ENCODE results near the gene ADRM1. TPM values are rescaled to one million over a fixed set of nuclear protein-coding genes. Genes with fewer than 3 reads are reported as not detected.

Gene ADRM1
- total and polyA plus RNA-seq, 2 of the 4 experiments (the other 2 are of a cell fraction), result 103 to 149 TPM

DNA sequence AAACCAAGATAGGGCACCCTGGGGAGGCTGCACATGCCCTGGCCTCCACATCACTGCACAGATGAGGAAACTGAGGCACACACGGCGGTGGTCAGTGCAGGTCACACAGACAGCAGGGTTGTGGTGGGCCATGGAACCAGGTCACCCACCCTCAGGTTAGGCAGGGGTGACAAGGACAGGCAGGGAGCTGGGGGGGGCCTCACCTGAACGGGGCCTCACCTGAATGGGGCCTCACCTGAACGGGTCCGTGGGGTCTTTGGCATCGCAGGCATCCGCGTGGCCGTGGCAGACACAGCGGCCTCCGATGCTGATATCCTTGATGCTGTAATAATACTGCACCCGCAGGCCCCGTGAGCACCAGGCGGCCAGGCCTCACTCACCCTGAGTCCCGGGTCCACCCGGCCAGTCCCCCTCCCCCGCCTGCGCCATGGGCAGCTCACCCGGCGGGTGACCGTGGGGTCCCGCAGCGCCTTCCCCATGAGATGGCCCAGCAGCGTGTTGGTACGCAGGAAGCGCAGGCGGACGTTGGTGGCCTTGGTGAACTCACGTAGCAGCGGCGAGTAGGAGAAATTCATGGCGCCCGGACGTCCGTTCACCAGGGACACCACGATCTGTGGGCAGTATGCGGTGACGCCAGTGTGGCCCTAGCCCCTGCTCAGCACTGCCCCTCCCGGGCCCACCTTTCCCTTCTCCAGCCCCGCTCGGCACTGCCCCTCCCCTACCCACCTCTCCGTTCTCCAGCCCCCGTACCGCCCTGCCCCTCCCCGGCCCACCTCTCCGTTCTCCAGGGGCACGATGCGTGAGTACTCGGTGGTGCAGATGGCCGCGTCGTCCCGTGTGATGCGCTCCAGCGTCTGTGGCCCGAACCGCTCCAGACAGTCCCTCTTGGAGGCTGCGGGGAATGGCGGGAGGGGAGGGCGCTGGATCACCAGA is 48.9 kb downstream of the ADRM1 start (continued):
- no peak for TF ChIP-seq CEBPB (IDR thresholded peaks at IDR 0.05; ENCODE audit: low read depth, low read length)

DNA sequence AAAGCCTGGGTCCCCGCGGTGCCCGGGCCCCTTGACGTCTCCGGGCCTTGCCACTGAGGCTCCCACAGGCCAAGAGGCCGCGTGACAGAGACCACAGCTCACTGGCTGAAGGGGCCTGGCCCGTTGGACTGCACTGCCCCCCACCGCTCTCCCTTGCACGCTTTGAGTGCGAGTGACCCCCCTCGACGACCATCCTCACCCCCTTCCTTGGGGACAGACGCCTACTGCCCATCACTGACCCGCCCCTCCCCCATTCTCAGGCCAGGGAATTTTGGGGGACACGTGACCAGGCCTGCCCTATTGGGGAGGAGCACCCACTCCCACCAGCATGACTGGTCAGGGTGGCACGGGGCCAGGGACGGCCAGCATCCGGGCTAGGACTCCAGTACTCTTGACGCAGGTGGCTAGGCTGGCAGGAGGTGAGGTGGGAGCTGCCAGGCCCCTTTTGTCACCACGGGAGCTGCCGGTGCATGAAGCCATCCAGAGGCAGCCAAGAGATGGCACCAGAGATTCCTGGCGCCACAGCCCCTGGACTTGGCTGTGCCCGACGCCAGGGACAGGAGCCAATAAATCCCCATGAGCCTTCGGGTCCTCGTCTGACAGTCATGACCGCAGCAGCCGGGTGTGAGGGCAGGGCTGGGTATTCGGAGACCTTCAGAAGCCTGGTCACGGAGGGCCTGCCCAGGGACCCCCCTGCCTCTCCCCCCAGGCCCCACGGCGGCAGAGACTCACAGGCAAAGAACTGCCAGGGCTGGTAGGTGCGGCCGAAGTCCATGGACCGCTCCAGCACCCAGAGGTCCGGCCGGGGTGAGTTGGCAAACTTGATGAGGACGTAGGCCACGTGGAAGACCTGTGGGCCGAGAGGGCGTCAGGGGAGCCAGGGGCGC is 49.8 kb downstream of the ADRM1 start:
- Histone ChIP-seq H4K20me1 (ENCODE audit: insufficient read depth, low read length) (no peaks in the 10 kb centered on the region), H3K56ac (ENCODE audit: extremely low read depth, insufficient read depth, low read length) (no peak overlapping the region), H3K23ac (ENCODE audit: low read depth, low read length) (no peak overlapping the region), H2AFZ (replicated peaks; ENCODE audit: low read length, poor library complexity) (no peak overlapping the region), H3K27ac (ENCODE audit: insufficient read depth, low read length) (no peak overlapping the region), H3K9me1 (ENCODE audit: insufficient read depth, low read length) (no peaks in the 10 kb centered on the region), H3K14ac (replicated peaks; ENCODE audit: low read depth, low read length) (no peak overlapping the region), H4K5ac (ENCODE audit: low read depth, low read length) (no peak overlapping the region), H3K4ac (ENCODE audit: low read depth, low read length) (no peak overlapping the region), H4K8ac (ENCODE audit: low read depth in 2 of 2, low read length in 2 of 2) (no peak overlapping the region), H3K4me3 (ENCODE audit: insufficient read depth, low read depth, low read length) (no peak overlapping the region), H3K9ac (ENCODE audit: low read depth, low read length) (no peak overlapping the region), H2BK5ac (ENCODE audit: low read depth, low read length, poor library complexity, severe bottlenecking) (no peak overlapping the region), H3K4me1 (ENCODE audit: control insufficient read depth, insufficient read depth, low read length) (peaks cover 25% of the 10 kb centered on the region), H2BK20ac (ENCODE audit: low read depth, low read length) (no peak overlapping the region), H3K27me3 (ENCODE audit: control insufficient read depth, insufficient read depth, low read length) (no peaks in the 10 kb centered on the region), H3K9me3 (ENCODE audit: control insufficient read depth, insufficient read depth, low read length) (no peaks in the 10 kb centered on the region), H3K36me3 (ENCODE audit: control insufficient read depth, insufficient read depth, low read length) (peaks cover 9% of the 10 kb centered on the region; the same call in 1 of the 2 replicates), H2BK15ac (ENCODE audit: low read depth, low read length) (no peak overlapping the region), H2BK120ac (ENCODE audit: low read depth, low read length) (no peak overlapping the region), H3K4me2 (ENCODE audit: low read depth, low read length) (no peak overlapping the region), H3K18ac (ENCODE audit: low read depth, low read length) (no peak overlapping the region), H3K79me1 (ENCODE audit: low read depth in 1 of 2, low read length in 2 of 2) (no peaks in the 10 kb centered on the region), H2AK9ac (replicated peaks; ENCODE audit: low read depth, low read length, poor library complexity) (no peak overlapping the region), H2AK5ac (ENCODE audit: low read depth, low read length) (no peak overlapping the region), H4K91ac (ENCODE audit: insufficient read depth, low read depth, low read length) (no peak overlapping the region)
- ChIA-PET CTCF (no interaction called here), POLR2A (ENCODE audit: unreplicated experiment) (no interaction called here)
- dilution Hi-C loops (cut with HindIII; ENCODE audit: low sequenced_read_pairs, unreplicated experiment) (no loop called here), intact Hi-C loops (cut with micrococcal nuclease) (no loop called here), in situ Hi-C loops (cut with MboI; ENCODE audit: low sequenced_read_pairs) (no loop called here)
- BruUV-seq (replicated peaks), result no TSS peak
- DNase-seq (no peak), ATAC-seq (ENCODE audit: low read depth) (no peak)
- 86% methylated on average over 12 of the region's 43 CpGs; no CpG with 5 or more reads in 1 of the 2 experiments for WGBS, 2 experiments (ENCODE audit: extremely low coverage in 2 of 2, insufficient read length in 1 of 2)
- no peak for TF ChIP-seq FOS (IDR thresholded peaks at IDR 0.05; ENCODE audit: low read depth, low read length)
- no peak for TF ChIP-seq CHD1 (IDR thresholded peaks at IDR 0.05; ENCODE audit: low read depth, low read length)
- no peak for TF ChIP-seq RCOR1 (IDR thresholded peaks at IDR 0.05; ENCODE audit: insufficient replicate concordance, low read length)
- no peak for TF ChIP-seq MAFK (IDR thresholded peaks at IDR 0.05; ENCODE audit: low read depth, low read length)
- TF ChIP-seq, protein P1, sequence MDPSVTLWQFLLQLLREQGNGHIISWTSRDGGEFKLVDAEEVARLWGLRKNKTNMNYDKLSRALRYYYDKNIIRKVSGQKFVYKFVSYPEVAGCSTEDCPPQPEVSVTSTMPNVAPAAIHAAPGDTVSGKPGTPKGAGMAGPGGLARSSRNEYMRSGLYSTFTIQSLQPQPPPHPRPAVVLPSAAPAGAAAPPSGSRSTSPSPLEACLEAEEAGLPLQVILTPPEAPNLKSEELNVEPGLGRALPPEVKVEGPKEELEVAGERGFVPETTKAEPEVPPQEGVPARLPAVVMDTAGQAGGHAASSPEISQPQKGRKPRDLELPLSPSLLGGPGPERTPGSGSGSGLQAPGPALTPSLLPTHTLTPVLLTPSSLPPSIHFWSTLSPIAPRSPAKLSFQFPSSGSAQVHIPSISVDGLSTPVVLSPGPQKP (IDR thresholded peaks at IDR 0.05; ENCODE audit: borderline replicate concordance, low read depth, low read length), result no peak
- no peak for TF ChIP-seq RFX5 (IDR thresholded peaks at IDR 0.05; ENCODE audit: low read depth, low read length)
- no peak for TF ChIP-seq BHLHE40 (IDR thresholded peaks at IDR 0.05; ENCODE audit: low read depth, low read length)
- no peak for TF ChIP-seq MXI1 (IDR thresholded peaks at IDR 0.05; ENCODE audit: borderline replicate concordance, low read depth, low read length)
- TF ChIP-seq, protein P2, sequence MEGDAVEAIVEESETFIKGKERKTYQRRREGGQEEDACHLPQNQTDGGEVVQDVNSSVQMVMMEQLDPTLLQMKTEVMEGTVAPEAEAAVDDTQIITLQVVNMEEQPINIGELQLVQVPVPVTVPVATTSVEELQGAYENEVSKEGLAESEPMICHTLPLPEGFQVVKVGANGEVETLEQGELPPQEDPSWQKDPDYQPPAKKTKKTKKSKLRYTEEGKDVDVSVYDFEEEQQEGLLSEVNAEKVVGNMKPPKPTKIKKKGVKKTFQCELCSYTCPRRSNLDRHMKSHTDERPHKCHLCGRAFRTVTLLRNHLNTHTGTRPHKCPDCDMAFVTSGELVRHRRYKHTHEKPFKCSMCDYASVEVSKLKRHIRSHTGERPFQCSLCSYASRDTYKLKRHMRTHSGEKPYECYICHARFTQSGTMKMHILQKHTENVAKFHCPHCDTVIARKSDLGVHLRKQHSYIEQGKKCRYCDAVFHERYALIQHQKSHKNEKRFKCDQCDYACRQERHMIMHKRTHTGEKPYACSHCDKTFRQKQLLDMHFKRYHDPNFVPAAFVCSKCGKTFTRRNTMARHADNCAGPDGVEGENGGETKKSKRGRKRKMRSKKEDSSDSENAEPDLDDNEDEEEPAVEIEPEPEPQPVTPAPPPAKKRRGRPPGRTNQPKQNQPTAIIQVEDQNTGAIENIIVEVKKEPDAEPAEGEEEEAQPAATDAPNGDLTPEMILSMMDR (conservative IDR thresholded peaks at IDR 0.05; ENCODE audit: low read depth, low read length), result no peak
- no peak for TF ChIP-seq CEBPB (IDR thresholded peaks at IDR 0.05; ENCODE audit: low read depth, low read length)
- TF ChIP-seq POLR2A (IDR thresholded peaks at IDR 0.05; ENCODE audit: low read depth, low read length), result no peak
- TF ChIP-seq SMC3 (IDR thresholded peaks at IDR 0.05; ENCODE audit: low read depth, low read length), result no peak
